BLaER1 treated with 17β-estradiol and CSF1 and Interleukin-3, amounts not matched to agents 10 nM and 100 nM (cell line): ENCODE data around the gene CXCL8.

Source experiments
- H3K27ac ChIP-seq, 11 experiments: shearing (Covaris generic); formaldehyde crosslinking; 2 replicates each; pipeline ENCODE4 v1.8.1; 2022
- H3K27me3 ChIP-seq, 11 experiments: shearing (Covaris generic); formaldehyde crosslinking; 2 replicates each; pipeline ENCODE4 v1.8.1; 2022
- H3K36me3 ChIP-seq, 11 experiments: shearing (Covaris generic); formaldehyde crosslinking; 2 replicates each; pipeline ENCODE4 v1.8.1; 2022
- H3K4me1 ChIP-seq, 10 experiments: shearing (Covaris generic); formaldehyde crosslinking; 2 replicates each; pipeline ENCODE4 v1.8.1; 2022
- H3K4me2 ChIP-seq, 11 experiments: shearing (Covaris generic); formaldehyde crosslinking; 2 replicates each; pipeline ENCODE4 v1.8.1; 2022
- H3K4me3 ChIP-seq, 10 experiments: shearing (Covaris generic); formaldehyde crosslinking; 2 replicates each; pipeline ENCODE4 v1.8.1; 2022
- H3K9ac ChIP-seq, 11 experiments: shearing (Covaris generic); formaldehyde crosslinking; 2 replicates each; pipeline ENCODE4 v1.8.1; 2022
- H3K9me3 ChIP-seq, 11 experiments: shearing (Covaris generic); formaldehyde crosslinking; replicated peaks in 1 of 11; 2 replicates each; pipeline ENCODE4 v1.8.1; 2022
- H4K20me1 ChIP-seq, 11 experiments: shearing (Covaris generic); formaldehyde crosslinking; 2 replicates each; pipeline ENCODE4 v1.8.1; 2022
- Cebpa-rat ChIP-seq, 11 experiments: shearing (Covaris generic); IDR thresholded peaks; 2 replicates each; pipeline ENCODE4 v1.8.1; 2022

Gene CXCL8

GRCh38 chr4:73703320-73703719 is 37.0 kb upstream of the CXCL8 start:
- Histone ChIP-seq H3K36me3 (no peaks in the 10 kb centered on the region), H3K27ac (peak overlapping the region in 6 of 11 experiments; percentile 64 to 90 (median 84); a peak in 11 of 22 replicates), H3K4me1 (peaks cover 4 to 89% (median 33%) of the 10 kb centered on the region in 10 experiments), H3K9me3 (no peaks in the 10 kb centered on the region), H3K4me2 (peak overlapping the region in 4 of 11 experiments; percentile 78 to 92 (median 84); a peak in 8 of 22 replicates), H4K20me1 (no peaks in the 10 kb centered on the region), H3K9ac (no peak overlapping the region; a peak in 1 of 22 replicates), H3K4me3 (no peak overlapping the region), H3K27me3 (no peaks in the 10 kb centered on the region)
- no peak for TF ChIP-seq Cebpa-rat (IDR thresholded peaks at IDR 0.05)

DNA sequence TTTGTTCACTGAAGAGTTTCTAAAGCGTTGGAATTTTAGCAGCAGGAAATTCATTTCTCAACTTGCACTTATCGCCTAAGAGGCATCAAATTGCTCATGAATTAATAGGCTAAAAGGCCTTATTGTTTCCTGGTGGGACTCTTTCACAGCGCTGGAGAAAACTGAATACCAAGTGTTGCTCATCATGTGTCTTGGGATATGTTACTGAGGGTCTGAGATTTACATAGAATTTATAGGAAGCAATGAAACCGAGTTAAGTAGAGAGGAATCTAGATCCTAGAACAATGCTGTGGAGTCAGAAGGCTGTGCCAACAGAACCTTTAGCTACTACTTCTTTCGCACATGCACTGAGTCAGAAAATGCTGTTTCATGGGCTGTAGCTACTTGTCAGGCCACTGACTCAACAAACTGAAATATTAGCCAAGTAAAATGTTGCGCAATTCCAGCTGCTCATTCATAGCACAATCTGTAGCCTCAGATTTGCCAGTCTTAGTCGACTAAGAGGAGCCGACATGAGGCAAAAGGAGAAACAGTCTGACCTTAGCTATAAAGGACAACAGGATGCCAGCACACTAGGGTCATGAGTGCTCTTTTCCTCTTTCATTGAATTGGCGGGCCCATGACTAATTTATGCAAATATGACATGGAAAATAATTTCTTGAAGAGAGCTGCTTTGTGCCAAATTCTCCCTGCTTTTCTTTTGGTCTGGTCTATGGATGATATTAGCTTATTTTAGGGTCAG is 35.9 kb upstream of the CXCL8 start:
- H3K36me3 ChIP-seq, result no peaks in the 10 kb centered on the region
- H3K4me1 ChIP-seq, result peaks cover 2 to 90% (median 38%) of the 10 kb centered on the region in 10 experiments; a peak in 17 of 20 replicates
- peak overlapping the region in 8 of 11 experiments; percentile 18 to 90 (median 80); a peak in 13 of 22 replicates for H3K27ac ChIP-seq
- H4K20me1 ChIP-seq, result no peaks in the 10 kb centered on the region
- H3K4me2 ChIP-seq, result peak overlapping the region in 7 of 11 experiments; percentile 5 to 92 (median 78); a peak in 13 of 22 replicates
- H3K9ac ChIP-seq, result peak overlapping the region in 6 of 11 experiments; percentile 35 to 72 (median 61); a peak in 10 of 22 replicates
- H3K9me3 ChIP-seq, result no peaks in the 10 kb centered on the region
- peak; percentile 91 to 100 (median 98) for TF ChIP-seq Cebpa-rat (IDR thresholded peaks at IDR 0.05)
- H3K4me3 ChIP-seq, result no peak overlapping the region
- H3K27me3 ChIP-seq, result no peaks in the 10 kb centered on the region

DNA sequence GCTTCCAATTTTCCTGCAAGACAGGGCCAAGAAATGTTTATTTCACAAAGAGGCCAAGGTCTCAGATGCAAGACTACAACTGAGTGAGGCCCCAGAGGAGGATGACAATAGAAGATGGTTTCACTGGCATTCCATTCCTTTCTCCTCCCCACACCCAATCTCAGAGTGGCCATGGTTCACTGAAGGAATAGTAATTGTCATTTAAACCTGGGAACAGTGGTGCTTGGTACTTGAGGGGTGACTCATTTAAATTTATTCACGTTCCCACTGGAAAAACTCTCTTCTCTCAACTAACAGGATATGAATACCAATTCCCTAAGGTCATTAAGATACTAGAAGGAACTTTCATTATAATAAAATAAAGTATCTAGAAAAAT is 35.3 kb upstream of the CXCL8 start:
- Histone ChIP-seq H3K9ac (peak overlapping the region in 5 of 11 experiments; percentile 42 to 63 (median 47); a peak in 9 of 22 replicates), H3K27me3 (no peaks in the 10 kb centered on the region), H4K20me1 (no peaks in the 10 kb centered on the region), H3K4me2 (peak overlapping the region in 7 of 11 experiments; percentile 5 to 92 (median 78); a peak in 13 of 22 replicates), H3K9me3 (no peaks in the 10 kb centered on the region), H3K4me1 (peaks cover 5 to 90% (median 43%) of the 10 kb centered on the region in 10 experiments; a peak in 17 of 20 replicates), H3K4me3 (no peak overlapping the region), H3K27ac (peak overlapping the region in 6 of 11 experiments; percentile 64 to 90 (median 84); a peak in 12 of 22 replicates), H3K36me3 (no peaks in the 10 kb centered on the region)
- no peak for TF ChIP-seq Cebpa-rat (IDR thresholded peaks at IDR 0.05)

DNA sequence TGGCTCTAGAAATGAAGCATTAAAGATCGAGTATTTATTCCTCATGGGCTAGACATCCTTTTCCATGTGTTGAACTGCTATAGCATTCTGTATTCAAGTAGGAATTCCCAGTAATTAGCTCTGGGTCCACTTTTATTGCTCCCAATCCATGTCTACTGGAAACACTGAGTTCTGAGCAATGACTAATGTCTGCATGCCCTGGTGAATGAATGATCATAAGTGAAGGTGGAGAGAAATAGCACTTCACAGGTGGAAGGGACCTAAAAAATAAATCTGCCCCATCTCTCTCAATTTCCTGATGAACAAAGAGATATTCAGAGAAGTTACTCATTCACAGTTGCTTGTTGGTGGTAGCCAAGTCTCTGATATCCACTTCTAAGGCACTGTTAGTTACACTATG is 34.6 kb upstream of the CXCL8 start:
- Histone ChIP-seq H3K9ac (peak overlapping the region in 2 of 11 experiments; percentile 42 to 63; a peak in 2 of 22 replicates), H3K4me2 (peak overlapping the region in 6 of 11 experiments; percentile 48 to 92 (median 81); a peak in 10 of 22 replicates), H3K9me3 (no peaks in the 10 kb centered on the region), H3K4me1 (peaks cover 5 to 93% (median 43%) of the 10 kb centered on the region in 10 experiments; a peak in 17 of 20 replicates), H3K27ac (peak overlapping the region in 6 of 11 experiments; percentile 64 to 90 (median 84); a peak in 11 of 22 replicates), H3K4me3 (no peak overlapping the region), H4K20me1 (no peaks in the 10 kb centered on the region), H3K36me3 (no peaks in the 10 kb centered on the region), H3K27me3 (no peaks in the 10 kb centered on the region)
- TF ChIP-seq Cebpa-rat (IDR thresholded peaks at IDR 0.05), result no peak

DNA sequence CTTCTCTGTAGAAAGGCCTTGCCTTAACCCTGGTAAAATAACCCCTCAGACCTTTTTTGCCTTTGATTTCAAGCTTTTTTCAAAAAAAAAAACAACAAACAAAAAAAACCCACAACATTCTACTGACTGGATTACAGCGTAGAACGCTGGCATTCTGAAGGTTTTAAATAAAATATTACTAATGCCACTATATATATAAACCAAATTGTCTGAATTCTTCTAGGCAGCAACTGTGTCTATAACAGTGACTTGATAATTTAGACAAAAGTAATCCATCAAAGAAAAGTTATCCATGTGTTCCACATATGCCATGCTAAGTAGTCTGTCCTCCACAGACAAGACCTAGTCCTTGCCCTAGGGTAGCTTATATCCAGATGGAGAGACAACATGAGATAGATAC is 33.6 kb upstream of the CXCL8 start:
- H3K4me1 ChIP-seq, result peaks cover 5 to 98% (median 44%) of the 10 kb centered on the region in 10 experiments; a peak in 17 of 20 replicates
- no peaks in the 10 kb centered on the region for H3K9me3 ChIP-seq
- no peaks in the 10 kb centered on the region for H3K36me3 ChIP-seq
- TF ChIP-seq Cebpa-rat (IDR thresholded peaks at IDR 0.05), result no peak
- H3K27ac ChIP-seq, result peak overlapping the region in 4 of 11 experiments; percentile 75 to 90 (median 86); a peak in 7 of 22 replicates
- H4K20me1 ChIP-seq, result no peaks in the 10 kb centered on the region
- H3K4me3 ChIP-seq, result no peak overlapping the region
- H3K9ac ChIP-seq, result no peak overlapping the region
- H3K27me3 ChIP-seq, result no peaks in the 10 kb centered on the region
- peak overlapping the region in 4 of 11 experiments; percentile 78 to 92 (median 84); a peak in 7 of 22 replicates for H3K4me2 ChIP-seq

GRCh38 chr4:73707269-73707875 is 33.0 kb upstream of the CXCL8 start:
- peaks cover 5 to 98% (median 46%) of the 10 kb centered on the region in 10 experiments; a peak in 17 of 20 replicates for H3K4me1 ChIP-seq
- no peaks in the 10 kb centered on the region for H3K27me3 ChIP-seq
- H3K9ac ChIP-seq, result peak overlapping the region in 2 of 11 experiments; percentile 43 to 60; a peak in 2 of 22 replicates
- no peaks in the 10 kb centered on the region for H3K36me3 ChIP-seq
- H4K20me1 ChIP-seq, result no peaks in the 10 kb centered on the region
- TF ChIP-seq Cebpa-rat (IDR thresholded peaks at IDR 0.05), result no peak
- H3K9me3 ChIP-seq, result no peaks in the 10 kb centered on the region
- H3K27ac ChIP-seq, result peak overlapping the region in 5 of 11 experiments; percentile 40 to 90 (median 82); a peak in 8 of 22 replicates
- H3K4me3 ChIP-seq, result no peak overlapping the region
- H3K4me2 ChIP-seq, result peak overlapping the region in 6 of 11 experiments; percentile 53 to 92 (median 82); a peak in 12 of 22 replicates

DNA sequence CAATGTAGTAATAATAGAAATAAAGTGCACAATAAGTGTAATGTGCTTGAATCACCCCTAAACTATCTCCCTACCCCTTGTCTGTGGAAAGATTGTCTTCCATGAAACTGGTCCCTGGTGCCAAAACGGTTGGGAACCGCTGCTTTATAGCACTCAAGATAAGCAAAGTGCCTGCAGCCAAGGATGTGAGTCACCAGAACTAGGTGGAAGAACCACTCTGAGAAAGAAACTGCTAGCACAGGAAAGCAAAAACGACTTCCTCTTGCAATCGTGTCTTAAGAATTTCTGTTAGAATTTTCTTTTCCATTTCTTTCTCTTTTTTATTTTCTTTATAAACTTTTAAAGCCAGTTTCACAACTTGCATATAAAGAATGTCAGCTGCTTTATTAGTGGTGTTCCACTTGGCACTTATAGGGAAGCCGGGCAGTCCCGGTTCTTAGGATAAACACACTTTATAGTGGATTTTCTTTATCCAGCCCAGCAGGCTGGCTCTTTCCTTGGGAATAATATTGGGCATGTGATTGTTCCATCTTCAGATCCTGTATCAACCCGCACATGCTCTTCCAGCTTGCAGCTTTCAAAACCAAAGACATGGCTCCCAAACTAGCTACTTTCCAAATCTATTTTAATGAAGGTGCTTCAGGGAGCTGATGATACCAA is 32.3 kb upstream of the CXCL8 start:
- Histone ChIP-seq H3K9ac (peak overlapping the region in 4 of 11 experiments; percentile 43 to 67 (median 57); a peak in 6 of 22 replicates), H3K27me3 (no peaks in the 10 kb centered on the region), H4K20me1 (no peaks in the 10 kb centered on the region), H3K9me3 (no peaks in the 10 kb centered on the region), H3K36me3 (no peaks in the 10 kb centered on the region), H3K4me1 (peaks cover 5 to 97% (median 47%) of the 10 kb centered on the region in 10 experiments; a peak in 17 of 20 replicates), H3K27ac (peak overlapping the region in 6 of 11 experiments; percentile 40 to 90 (median 78); a peak in 11 of 22 replicates), H3K4me3 (no peak overlapping the region), H3K4me2 (peak overlapping the region in 6 of 11 experiments; percentile 53 to 92 (median 82); a peak in 12 of 22 replicates)
- no peak for TF ChIP-seq Cebpa-rat (IDR thresholded peaks at IDR 0.05)

DNA sequence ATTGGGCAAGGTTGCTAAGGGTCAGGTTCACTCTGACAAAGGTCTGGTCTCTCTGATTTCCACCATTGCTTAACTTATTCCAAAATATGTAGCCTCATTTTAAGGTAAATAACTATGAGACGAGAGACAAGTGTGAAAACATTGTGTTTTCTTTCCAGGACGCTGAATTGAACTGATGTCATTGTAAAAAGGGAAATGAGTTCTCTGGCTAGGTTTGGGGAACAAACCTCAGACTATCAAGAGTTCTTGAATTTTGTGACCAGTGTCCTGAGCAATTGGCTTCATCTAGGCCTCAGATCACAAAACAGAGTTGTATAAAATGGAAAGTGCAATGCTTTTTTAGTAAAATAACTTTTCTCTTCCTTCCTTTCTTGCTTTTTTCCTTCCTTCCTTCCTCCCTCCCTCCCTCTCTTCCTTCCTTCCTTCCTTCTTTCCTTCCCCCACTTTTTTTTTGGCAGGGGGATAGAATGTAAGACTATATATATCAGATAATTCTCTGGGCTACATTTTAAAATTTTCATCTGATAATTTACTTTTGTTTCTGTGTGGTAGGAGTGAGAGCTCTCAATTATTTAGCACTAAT is 30.8 kb upstream of the CXCL8 start:
- no peaks in the 10 kb centered on the region for H3K36me3 ChIP-seq
- H3K9ac ChIP-seq, result peak overlapping the region in 4 of 11 experiments; percentile 12 to 58 (median 52); a peak in 7 of 22 replicates
- no peaks in the 10 kb centered on the region for H4K20me1 ChIP-seq
- peak overlapping the region in 10 of 11 experiments; percentile 11 to 92 (median 33); a peak in 17 of 22 replicates for H3K4me2 ChIP-seq
- no peaks in the 10 kb centered on the region for H3K9me3 ChIP-seq
- no peaks in the 10 kb centered on the region for H3K27me3 ChIP-seq
- H3K27ac ChIP-seq, result peak overlapping the region in 6 of 11 experiments; percentile 40 to 90 (median 78); a peak in 9 of 22 replicates
- no peak for TF ChIP-seq Cebpa-rat (IDR thresholded peaks at IDR 0.05)
- H3K4me1 ChIP-seq, result peaks cover 5 to 96% (median 39%) of the 10 kb centered on the region in 10 experiments; a peak in 17 of 20 replicates
- H3K4me3 ChIP-seq, result no peak overlapping the region
